SU-DHL-6 (cell line): ENCODE measurements around the gene BTBD2.

Experiments used
- H2AFZ ChIP-seq: fragments of 200-600 bp; sonication (generic); 2 replicates; pipeline ENCODE4 v1.6.1; 2014; ENCODE audit warnings: low read depth, mild to moderate bottlenecking, moderate library complexity, mixed read lengths, antibody characterized with exemption, low read length; ENCODE audit not compliant: severe bottlenecking
- H3F3A ChIP-seq: fragments of 200-600 bp; shearing (Covaris generic); 2 replicates; pipeline ENCODE4 v1.6.0; 2016; ENCODE audit warnings: antibody characterized with exemption, mild to moderate bottlenecking; ENCODE audit not compliant: insufficient read depth
- H3K27ac ChIP-seq: fragments of 200-600 bp; sonication (generic); 2 replicates; pipeline ENCODE4 v1.5.1; 2016; ENCODE audit warnings: low read depth, mild to moderate bottlenecking, low read length, moderate library complexity, mixed read lengths
- H3K27me3 ChIP-seq: fragments of 200-600 bp; sonication (generic), shearing (Covaris generic); 2 replicates; pipeline ENCODE4 v1.6.0; 2014; ENCODE audit warnings: mild to moderate bottlenecking, low read length
- H3K36me3 ChIP-seq: fragments of 200-600 bp; sonication (generic); 2 replicates; pipeline ENCODE4 v1.6.1; 2014; ENCODE audit warnings: mild to moderate bottlenecking, low read length, mixed read lengths
- H3K4me2 ChIP-seq: fragments of 300-600, 200-600 bp; shearing (Covaris generic), sonication (generic); 2 replicates; pipeline ENCODE4 v1.6.0; 2014; ENCODE audit warnings: low read length, low read depth, mild to moderate bottlenecking; ENCODE audit not compliant: poor library complexity, severe bottlenecking
- H3K4me3 ChIP-seq: fragments of 200-600 bp; sonication (generic); 2 replicates; pipeline ENCODE4 v1.5.1; 2014; ENCODE audit warnings: antibody characterized with exemption, low read length, mild to moderate bottlenecking, mixed read lengths; ENCODE audit not compliant: insufficient read depth, poor library complexity, severe bottlenecking
- H3K79me2 ChIP-seq: fragments of 200-600 bp; sonication (generic); 2 replicates; pipeline ENCODE4 v1.6.1; 2014; ENCODE audit warnings: mild to moderate bottlenecking, low read length, moderate library complexity; ENCODE audit not compliant: insufficient read depth
- H3K9ac ChIP-seq: fragments of 200-600 bp; sonication (generic); 2 replicates; pipeline ENCODE4 v1.7.0; 2014; ENCODE audit warnings: mild to moderate bottlenecking, low read length
- H3K9me2 ChIP-seq: fragments of 200-600 bp; sonication (generic); replicated peaks from 2 replicates; pipeline ENCODE4 v1.6.1; 2014; ENCODE audit warnings: low read length; ENCODE audit not compliant: insufficient read depth
- H3K9me3 ChIP-seq: fragments of 200-600 bp; sonication (generic); 2 replicates; pipeline ENCODE4 v1.6.1; 2014; ENCODE audit warnings: low read length, mixed read lengths; ENCODE audit not compliant: insufficient read depth
- H4K20me1 ChIP-seq: fragments of 200-600 bp; sonication (generic); 2 replicates; pipeline ENCODE4 v1.6.1; 2014; ENCODE audit warnings: low read depth, mild to moderate bottlenecking, antibody characterized with exemption, low read length, moderate library complexity, mixed read lengths
- CTCF ChIP-seq: fragments of 200-600 bp; sonication (generic); IDR thresholded peaks from one replicate; pipeline ENCODE4 v1.5.1; 2017; ENCODE audit warnings: antibody characterized with exemption, mild to moderate bottlenecking, low read length, moderate library complexity; ENCODE audit not compliant: insufficient read depth, poor library complexity, severe bottlenecking
- EZH2phosphoT487 ChIP-seq: fragments of 200-600 bp; sonication (generic), shearing (Covaris generic); conservative IDR thresholded peaks from 2 replicates; pipeline ENCODE4 v1.6.1; 2018; ENCODE audit warnings: mild to moderate bottlenecking, antibody characterized with exemption, low read length, moderate library complexity, mixed read lengths

The BTBD2 gene

GRCh38 chr19:2015608-2015950 lies at the start of gene BTBD2:
TSS of gene BTBD2 (minus strand) at chr19:2015714. CDS start at chr19:2015703, 11 bp downstream.
- Histone ChIP-seq H3K27ac (peak within 1 kb of the TSS; percentile 50), H3K9ac (peak within 1 kb of the TSS; percentile 61), H3K36me3 (no peaks in the 10 kb centered on the region), H3K79me2 (0 out of 2 replicates have a peak, but pooled peaks cover 5% of the 10 kb centered on the region), H3F3A (peaks cover 12% of the 10 kb centered on the region; the same call in 1 of the 2 replicates), H3K9me3 (no peaks in the 10 kb centered on the region), H3K27me3 (no peaks in the 10 kb centered on the region), H3K4me2 (peak within 1 kb of the TSS; percentile 78), H2AFZ (peak within 1 kb of the TSS; percentile 26), H3K4me3 (peak within 1 kb of the TSS; percentile 55), H4K20me1 (no peaks in the 10 kb centered on the region), H3K9me2 (no peaks in the 10 kb centered on the region)
- no peak for TF ChIP-seq CTCF
- no peak for TF ChIP-seq EZH2phosphoT487

GRCh38 chr19:2064788-2065524 lies 49.4 kb upstream of the BTBD2 start:
- Histone ChIP-seq H3K27ac (peak overlapping the region; percentile 61), H3K9ac (no peak overlapping the region; the same call in 1 of the 2 replicates), H3K9me2 (no peaks in the 10 kb centered on the region), H4K20me1 (no peaks in the 10 kb centered on the region), H3K4me3 (no peak overlapping the region), H3K36me3 (no peaks in the 10 kb centered on the region), H3K79me2 (no peaks in the 10 kb centered on the region), H3K9me3 (no peaks in the 10 kb centered on the region), H3K27me3 (no peaks in the 10 kb centered on the region), H2AFZ (no peak overlapping the region), H3K4me2 (no peak overlapping the region), H3F3A (peaks cover 32% of the 10 kb centered on the region)
- TF ChIP-seq CTCF (no peak), EZH2phosphoT487 (no peak)

- Histone ChIP-seq H3K27ac (peak overlapping the region; percentile 61), H2AFZ (no peak overlapping the region), H3K9ac (no peak overlapping the region; the same call in 1 of the 2 replicates), H4K20me1 (no peaks in the 10 kb centered on the region), H3K4me3 (no peak overlapping the region), H3K4me2 (peak overlapping the region; percentile 26), H3K79me2 (no peaks in the 10 kb centered on the region), H3F3A (peaks cover 26% of the 10 kb centered on the region), H3K27me3 (no peaks in the 10 kb centered on the region), H3K9me2 (no peaks in the 10 kb centered on the region), H3K9me3 (no peaks in the 10 kb centered on the region), H3K36me3 (no peaks in the 10 kb centered on the region)
- TF ChIP-seq CTCF: no peak
- no peak for TF ChIP-seq EZH2phosphoT487
These were observed 48.9 kb upstream of the BTBD2 start for GRCh38 chr19:2064395-2064787.
